Coronary artery (tissue), 2 donors: ENCODE measurements around the gene MDC1.

Experiments used
- DNase-seq: peaks from one replicate; pipeline ENCODE4 v3.0.0-alpha.2; 2017; ENCODE audit warnings: low spot score
- H3K27ac ChIP-seq, 2 donors: fragments of 200-600 bp; sonication (generic); one replicate each; pipeline ENCODE4 v1.5.1; 2016 to 2019
- H3K4me3 ChIP-seq: fragments of 200-600 bp; sonication (generic); 2 replicates; pipeline ENCODE4 v1.5.1; 2016; ENCODE audit warnings: mild to moderate bottlenecking, moderate library complexity
- TF ChIP-seq, protein P1 (sequence below): fragments of 200-600 bp; sonication (generic); IDR thresholded peaks from one replicate; pipeline ENCODE4 v1.5.1; 2019; ENCODE audit warnings: antibody characterized with exemption

MDC1 gene

DNA sequence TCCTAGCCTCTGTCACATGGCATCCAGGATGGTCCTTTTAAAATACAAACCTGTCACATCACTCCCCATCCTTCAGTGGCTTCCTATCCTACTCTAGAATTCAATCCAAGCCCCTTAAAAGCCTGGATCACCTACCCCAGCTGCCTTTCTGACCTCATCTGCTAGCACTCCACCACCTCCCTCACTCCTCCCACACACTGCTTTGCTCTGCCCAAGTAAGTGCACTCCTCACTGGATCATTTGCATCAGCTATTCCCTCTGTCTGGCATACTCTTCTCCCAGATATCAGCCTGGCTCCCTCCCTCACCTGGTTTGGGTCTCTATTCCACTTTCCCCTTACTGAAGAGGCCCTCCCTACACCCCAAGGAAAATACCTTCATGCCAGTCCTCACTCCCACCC lies 59.6 kb downstream of the MDC1 start:
- H3K27ac ChIP-seq: no peak overlapping the region
- no peak overlapping the region for H3K4me3 ChIP-seq
- TF ChIP-seq, protein P1, sequence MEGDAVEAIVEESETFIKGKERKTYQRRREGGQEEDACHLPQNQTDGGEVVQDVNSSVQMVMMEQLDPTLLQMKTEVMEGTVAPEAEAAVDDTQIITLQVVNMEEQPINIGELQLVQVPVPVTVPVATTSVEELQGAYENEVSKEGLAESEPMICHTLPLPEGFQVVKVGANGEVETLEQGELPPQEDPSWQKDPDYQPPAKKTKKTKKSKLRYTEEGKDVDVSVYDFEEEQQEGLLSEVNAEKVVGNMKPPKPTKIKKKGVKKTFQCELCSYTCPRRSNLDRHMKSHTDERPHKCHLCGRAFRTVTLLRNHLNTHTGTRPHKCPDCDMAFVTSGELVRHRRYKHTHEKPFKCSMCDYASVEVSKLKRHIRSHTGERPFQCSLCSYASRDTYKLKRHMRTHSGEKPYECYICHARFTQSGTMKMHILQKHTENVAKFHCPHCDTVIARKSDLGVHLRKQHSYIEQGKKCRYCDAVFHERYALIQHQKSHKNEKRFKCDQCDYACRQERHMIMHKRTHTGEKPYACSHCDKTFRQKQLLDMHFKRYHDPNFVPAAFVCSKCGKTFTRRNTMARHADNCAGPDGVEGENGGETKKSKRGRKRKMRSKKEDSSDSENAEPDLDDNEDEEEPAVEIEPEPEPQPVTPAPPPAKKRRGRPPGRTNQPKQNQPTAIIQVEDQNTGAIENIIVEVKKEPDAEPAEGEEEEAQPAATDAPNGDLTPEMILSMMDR: no peak
- DNase-seq: no peak

GRCh38 chr6:30656513-30656912 lies 60.6 kb downstream of the MDC1 start:
- TF ChIP-seq, protein P1: no peak
- no peak overlapping the region for H3K4me3 ChIP-seq
- H3K27ac ChIP-seq: no peak overlapping the region
- DNase-seq: no peak

- H3K27ac ChIP-seq: no peak overlapping the region
- H3K4me3 ChIP-seq: no peak overlapping the region
- TF ChIP-seq, protein P1: no peak
- DNase-seq: no peak
Observed at GRCh38 chr6:30655743-30656094, 61.4 kb downstream of the MDC1 start.

- no peak overlapping the region for H3K4me3 ChIP-seq
- TF ChIP-seq, protein P1: no peak
- H3K27ac ChIP-seq: no peak overlapping the region
- no peak for DNase-seq
Observed at GRCh38 chr6:30654798-30655742, 62.0 kb downstream of the MDC1 start.

DNA sequence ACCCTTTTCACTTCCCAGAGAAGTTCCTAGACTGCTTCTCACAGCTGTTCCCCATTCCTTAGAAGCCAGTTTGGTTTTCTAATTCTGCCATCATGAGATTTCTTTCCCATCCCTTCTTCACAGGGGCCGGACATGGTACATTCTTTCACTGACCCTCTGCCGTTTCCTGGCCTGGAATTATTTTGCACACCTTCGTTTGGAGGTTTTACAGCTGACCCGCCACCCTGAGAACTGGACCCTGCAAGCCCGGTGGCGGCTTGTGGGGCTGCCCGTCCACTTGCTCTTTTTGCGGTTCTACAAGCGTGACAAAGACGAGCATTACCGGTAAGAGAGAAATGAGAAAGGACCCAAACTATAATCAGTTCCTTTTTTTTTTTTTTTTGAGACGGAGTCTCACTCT lies 65.9 kb downstream of the MDC1 start:
- TF ChIP-seq, protein P1: no peak
- DNase-seq: no peak
- no peak overlapping the region for H3K4me3 ChIP-seq
- no peak overlapping the region for H3K27ac ChIP-seq
